Small intestine (tissue), 7 donors: ENCODE results near the gene EPHB4. TPM values are rescaled to one million over a fixed set of nuclear protein-coding genes. Genes with fewer than 3 reads are reported as not detected.

Source experiments
- DNase-seq, 2 donors: peaks; one replicate each; pipeline versions ENCODE4 v3.0.0 to v3.0.0-alpha.2; 2013
- FAIRE-seq: peaks from 2 replicates; lab custom pipeline; 2012; peaks lifted over from hg19 to GRCh38; lab: Jason Lieb, UNC
- H3K27ac ChIP-seq, 3 donors: one replicate each; pipeline ENCODE4 v1.5.1; 2013; ENCODE audit warnings: low read length in 2 of 3, mild to moderate bottlenecking in 2 of 3, control low read depth in 1 of 3, inconsistent platforms in 1 of 3, low read depth in 1 of 3, moderate library complexity in 1 of 3
- H3K27me3 ChIP-seq, 3 donors: one replicate each; pipeline ENCODE4 v1.6.1; 2013; ENCODE audit warnings: low read length in 3 of 3, inconsistent platforms in 1 of 3; ENCODE audit not compliant: control insufficient read depth in 3 of 3, insufficient read depth in 3 of 3
- H3K36me3 ChIP-seq, 3 donors: one replicate each; pipeline ENCODE4 v1.6.1; 2013; ENCODE audit warnings: low read length in 3 of 3, inconsistent platforms in 1 of 3, low read depth in 1 of 3, mild to moderate bottlenecking in 1 of 3, moderate library complexity in 1 of 3; ENCODE audit not compliant: control insufficient read depth in 3 of 3, insufficient read depth in 2 of 3
- H3K4me1 ChIP-seq, 3 donors: one replicate each; pipeline ENCODE4 v1.6.1; 2013; ENCODE audit warnings: low read length in 2 of 3, inconsistent platforms in 1 of 3, low read depth in 1 of 3, mild to moderate bottlenecking in 1 of 3, moderate library complexity in 1 of 3; ENCODE audit not compliant: control insufficient read depth in 3 of 3, insufficient read depth in 2 of 3
- H3K4me3 ChIP-seq, 3 donors: one replicate each; pipeline ENCODE4 v1.5.1; 2013; ENCODE audit warnings: low read length in 3 of 3, control low read depth in 1 of 3, inconsistent platforms in 1 of 3, low read depth in 1 of 3, mild to moderate bottlenecking in 1 of 3, moderate library complexity in 1 of 3
- H3K9me3 ChIP-seq, 2 donors: one replicate each; pipeline ENCODE4 v1.6.1; 2013; ENCODE audit warnings: low read depth in 1 of 2, low read length in 1 of 2; ENCODE audit not compliant: control insufficient read depth in 2 of 2, insufficient read depth in 1 of 2
- WGBS, 3 donors: extraction: QIAGEN DNeasy Blood & Tissue Kit; methylation state at CpG; one replicate each; pipeline ENCODE4 v1.1.7; 2013; 5-methylcytosine and 5-hydroxymethylcytosine counted together
- polyA plus RNA-seq, 4 donors: library from polyadenylated mRNA; stranded (reverse) in 3 of 4; unstranded in 1 of 4; fragments of 200-250 nt in 3 of 4; fragments of 120-200 nt in 1 of 4; gene quantifications; one replicate each; pipeline versions ENCODE4 v1.2.1 to v1.2.3, GENCODE V29; 2013
- donor health status: healthy with polysubstance abuse.
- donor health status: control.
- donor health status: control.
- donor health status: Bipolar disorder and iron deficiency.
- donor health status: healthy.

The EPHB4 gene
- polyA plus RNA-seq, 4 donors = 1.3 to 53.9 (median 20.0) TPM

- FAIRE-seq (no peak), DNase-seq (no peak)
- Histone ChIP-seq H3K27me3 (peaks cover 0 to 5% (median 3%) of the 10 kb centered on the region in 3 donors), H3K9me3 (peaks cover 0 to 9% of the 10 kb centered on the region in 2 donors), H3K27ac (no peak overlapping the region), H3K4me3 (no peak overlapping the region), H3K36me3 (no peaks in the 10 kb centered on the region), H3K4me1 (no peaks in the 10 kb centered on the region)
- 92 to 100% (median 96%) methylated on average over 2 of the region's 2 CpGs for WGBS, 3 donors
These were observed 43.5 kb downstream of the EPHB4 start for GRCh38 chr7:100783804-100784203.

- 55 to 64% (median 64%) methylated on average over 7 of the region's 7 CpGs for whole genome bisulfite sequencing, 3 donors
These were observed 46.1 kb downstream of the EPHB4 start for GRCh38 chr7:100781255-100781654.

GRCh38 chr7:100779359-100779758 is 48.0 kb downstream of the EPHB4 start:
- H3K4me3 ChIP-seq = no peak overlapping the region
- FAIRE-seq = no peak
- H3K27me3 ChIP-seq = peaks cover 0 to 3% (median 0%) of the 10 kb centered on the region in 3 donors
- H3K36me3 ChIP-seq = no peaks in the 10 kb centered on the region
- no peak for DNase-seq
- peaks cover 0 to 6% of the 10 kb centered on the region in 2 donors for H3K9me3 ChIP-seq
- no peaks in the 10 kb centered on the region for H3K4me1 ChIP-seq
- WGBS, 3 donors = 57 to 71% (median 65%) methylated on average over 14 to 17 of the region's 17 CpGs
- H3K27ac ChIP-seq = no peak overlapping the region

More at GRCh38 chr7:100781255-100781654, 46.1 kb downstream of the EPHB4 start:
- FAIRE-seq (no peak), DNase-seq (no peak)
- Histone ChIP-seq H3K27ac (no peak overlapping the region), H3K36me3 (no peaks in the 10 kb centered on the region), H3K4me1 (no peaks in the 10 kb centered on the region), H3K4me3 (no peak overlapping the region), H3K9me3 (peaks cover 0 to 9% of the 10 kb centered on the region in 2 donors), H3K27me3 (peaks cover 0 to 5% (median 3%) of the 10 kb centered on the region in 3 donors)

- Histone ChIP-seq H3K36me3 (no peaks in the 10 kb centered on the region), H3K27ac (no peak overlapping the region), H3K27me3 (peaks cover 0 to 3% (median 0%) of the 10 kb centered on the region in 3 donors), H3K4me3 (no peak overlapping the region), H3K9me3 (peaks cover 0 to 3% of the 10 kb centered on the region in 2 donors), H3K4me1 (no peaks in the 10 kb centered on the region)
- DNase-seq = no peak
- FAIRE-seq = no peak
- WGBS, 3 donors = 79 to 88% (median 82%) methylated on average over 6 of the region's 6 CpGs
These were observed 49.2 kb downstream of the EPHB4 start for GRCh38 chr7:100778061-100778621.

GRCh38 chr7:100773491-100773890 is 53.8 kb downstream of the EPHB4 start:
- 53 to 79% (median 55%) methylated on average over 8 to 9 of the region's 9 CpGs for WGBS, 3 donors
- no peaks in the 10 kb centered on the region for H3K36me3 ChIP-seq
- no peak overlapping the region for H3K4me3 ChIP-seq
- peaks cover 0 to 3% of the 10 kb centered on the region in 2 donors for H3K9me3 ChIP-seq
- DNase-seq (no peak), FAIRE-seq (no peak)
- no peaks in the 10 kb centered on the region for H3K27me3 ChIP-seq
- H3K27ac ChIP-seq = no peak overlapping the region
- no peaks in the 10 kb centered on the region for H3K4me1 ChIP-seq

GRCh38 chr7:100768784-100769183 is 58.5 kb downstream of the EPHB4 start:
- H3K4me1 ChIP-seq = no peaks in the 10 kb centered on the region
- peaks cover 0 to 3% of the 10 kb centered on the region in 2 donors for H3K9me3 ChIP-seq
- no peak overlapping the region for H3K4me3 ChIP-seq
- no peaks in the 10 kb centered on the region for H3K27me3 ChIP-seq
- no peak for FAIRE-seq
- WGBS, 3 donors = 78 to 88% (median 86%) methylated on average over 7 of the region's 7 CpGs
- H3K27ac ChIP-seq = no peak overlapping the region
- DNase-seq = no peak
- no peaks in the 10 kb centered on the region for H3K36me3 ChIP-seq

- no peaks in the 10 kb centered on the region for H3K4me1 ChIP-seq
- DNase-seq = no peak
- peaks cover 0 to 2% (median 0%) of the 10 kb centered on the region in 3 donors for H3K27me3 ChIP-seq
- FAIRE-seq = no peak
- H3K4me3 ChIP-seq = no peak overlapping the region
- 79 to 87% (median 80%) methylated on average over 16 of the region's 16 CpGs for WGBS, 3 donors
- no peaks in the 10 kb centered on the region for H3K36me3 ChIP-seq
- no peak overlapping the region for H3K27ac ChIP-seq
- H3K9me3 ChIP-seq = no peaks in the 10 kb centered on the region
These were observed 62.1 kb downstream of the EPHB4 start for GRCh38 chr7:100765250-100765649.

GRCh38 chr7:100764841-100765240 is 62.5 kb downstream of the EPHB4 start:
- peaks cover 0 to 3% (median 0%) of the 10 kb centered on the region in 3 donors for H3K27me3 ChIP-seq
- H3K27ac ChIP-seq = no peak overlapping the region
- H3K36me3 ChIP-seq = no peaks in the 10 kb centered on the region
- DNase-seq (no peak), FAIRE-seq (no peak)
- 74 to 76% (median 76%) methylated on average over 8 to 10 of the region's 10 CpGs for WGBS, 3 donors
- H3K4me1 ChIP-seq = no peaks in the 10 kb centered on the region
- no peaks in the 10 kb centered on the region for H3K9me3 ChIP-seq
- H3K4me3 ChIP-seq = no peak overlapping the region
